ENCODE measurements around the gene OR5AR1. TPM values are rescaled to one million over a fixed set of nuclear protein-coding genes. Genes with fewer than 3 reads are reported as not detected.

Gene OR5AR1
- total RNA-seq, 2 donors from 2014 or later, result not detected

DNA sequence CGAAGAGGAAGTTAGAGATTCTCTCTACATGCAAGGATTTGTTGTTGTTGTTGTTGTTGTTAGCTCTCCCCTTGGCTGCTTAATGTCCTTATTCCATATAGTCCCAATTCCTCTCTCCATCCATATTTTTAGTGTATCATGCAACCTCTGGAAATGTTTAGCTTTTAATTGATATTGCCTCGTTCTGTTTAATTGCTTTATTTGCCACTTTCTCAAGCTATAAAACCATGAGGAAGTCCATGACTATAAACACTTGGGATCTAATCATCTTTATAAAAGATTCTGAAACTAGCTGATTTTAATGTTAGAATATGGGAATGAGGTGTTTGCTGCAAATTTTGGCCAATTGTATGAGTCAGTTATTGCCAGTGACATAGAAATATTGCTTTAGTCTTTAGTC is 29.9 kb downstream of the OR5AR1 start:
- H3K9me3 ChIP-seq, result no peaks in the 10 kb centered on the region
- H3K4me1 ChIP-seq (ENCODE audit: control insufficient read depth in 1 of 2, low read depth in 2 of 2), result no peaks in the 10 kb centered on the region
- ATAC-seq (ENCODE audit: insufficient number of reproducible peaks, low FRiP score, low read depth) (no peak), DNase-seq (ENCODE audit: low spot score) (no peak)
- no peaks in the 10 kb centered on the region for H3K36me3 ChIP-seq
- no peak overlapping the region for H3K4me3 ChIP-seq
- no peak overlapping the region for H3K27ac ChIP-seq
- H3K27me3 ChIP-seq (replicated peaks; ENCODE audit: insufficient read depth), result no peaks in the 10 kb centered on the region
- TF ChIP-seq, protein P1, sequence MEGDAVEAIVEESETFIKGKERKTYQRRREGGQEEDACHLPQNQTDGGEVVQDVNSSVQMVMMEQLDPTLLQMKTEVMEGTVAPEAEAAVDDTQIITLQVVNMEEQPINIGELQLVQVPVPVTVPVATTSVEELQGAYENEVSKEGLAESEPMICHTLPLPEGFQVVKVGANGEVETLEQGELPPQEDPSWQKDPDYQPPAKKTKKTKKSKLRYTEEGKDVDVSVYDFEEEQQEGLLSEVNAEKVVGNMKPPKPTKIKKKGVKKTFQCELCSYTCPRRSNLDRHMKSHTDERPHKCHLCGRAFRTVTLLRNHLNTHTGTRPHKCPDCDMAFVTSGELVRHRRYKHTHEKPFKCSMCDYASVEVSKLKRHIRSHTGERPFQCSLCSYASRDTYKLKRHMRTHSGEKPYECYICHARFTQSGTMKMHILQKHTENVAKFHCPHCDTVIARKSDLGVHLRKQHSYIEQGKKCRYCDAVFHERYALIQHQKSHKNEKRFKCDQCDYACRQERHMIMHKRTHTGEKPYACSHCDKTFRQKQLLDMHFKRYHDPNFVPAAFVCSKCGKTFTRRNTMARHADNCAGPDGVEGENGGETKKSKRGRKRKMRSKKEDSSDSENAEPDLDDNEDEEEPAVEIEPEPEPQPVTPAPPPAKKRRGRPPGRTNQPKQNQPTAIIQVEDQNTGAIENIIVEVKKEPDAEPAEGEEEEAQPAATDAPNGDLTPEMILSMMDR (IDR thresholded peaks at IDR 0.05), result no peak

DNA sequence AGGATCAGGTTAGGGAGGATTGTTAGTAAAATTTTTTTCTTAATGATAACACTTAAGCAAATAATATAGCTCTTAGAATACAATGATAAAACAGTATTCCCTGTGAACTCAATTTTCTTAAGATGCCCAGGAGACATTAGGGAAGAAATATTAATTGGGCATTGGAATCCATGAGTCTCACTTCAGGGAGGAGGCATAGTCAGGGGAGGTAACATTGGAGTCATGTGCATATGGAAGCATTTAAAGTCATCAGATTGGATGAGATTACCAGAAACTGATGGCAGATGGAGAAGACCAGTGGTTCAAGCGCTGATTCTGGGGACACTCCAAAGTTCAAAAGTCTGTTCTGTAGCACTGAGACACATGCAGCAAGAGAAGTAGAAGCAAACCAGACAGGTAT is 35.3 kb downstream of the OR5AR1 start, which contains the start of gene OR9G1:
TSS of gene OR9G1 (plus strand) at position 301 of the 400 bp plus-strand sequence. CDS start 1,293 bp downstream, outside the sequence.
- Histone ChIP-seq H3K36me3 (no peaks in the 10 kb centered on the region), H3K4me1 (ENCODE audit: control insufficient read depth in 1 of 2, low read depth in 2 of 2) (no peaks in the 10 kb centered on the region), H3K27ac (no peak within 1 kb of the TSS), H3K9me3 (no peaks in the 10 kb centered on the region), H3K27me3 (replicated peaks; ENCODE audit: insufficient read depth) (no peaks in the 10 kb centered on the region), H3K4me3 (no peak within 1 kb of the TSS)
- TF ChIP-seq, protein P1 (IDR thresholded peaks at IDR 0.05), result no peak
- DNase-seq (ENCODE audit: low spot score) (no peak), ATAC-seq (ENCODE audit: insufficient number of reproducible peaks, low FRiP score, low read depth) (no peak)

DNA sequence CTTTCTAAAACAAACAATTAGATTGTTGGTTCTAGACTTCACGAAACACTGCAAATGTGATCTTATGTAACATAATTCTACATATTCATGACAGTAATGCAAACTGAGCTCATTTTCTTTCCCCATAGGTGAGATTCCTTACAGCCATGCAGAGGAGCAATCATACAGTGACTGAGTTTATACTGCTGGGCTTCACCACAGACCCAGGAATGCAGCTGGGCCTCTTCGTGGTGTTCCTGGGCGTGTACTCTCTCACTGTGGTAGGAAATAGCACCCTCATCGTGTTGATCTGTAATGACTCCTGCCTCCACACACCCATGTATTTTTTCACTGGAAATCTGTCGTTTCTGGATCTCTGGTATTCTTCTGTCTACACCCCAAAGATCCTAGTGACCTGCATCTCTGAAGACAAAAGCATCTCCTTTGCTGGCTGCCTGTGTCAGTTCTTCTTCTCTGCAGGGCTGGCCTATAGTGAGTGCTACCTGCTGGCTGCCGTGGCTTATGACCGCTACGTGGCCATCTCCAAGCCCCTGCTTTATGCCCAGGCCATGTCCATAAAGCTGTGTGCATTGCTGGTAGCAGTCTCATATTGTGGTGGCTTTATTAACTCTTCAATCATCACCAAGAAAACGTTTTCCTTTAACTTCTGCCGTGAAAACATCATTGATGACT is 36.9 kb downstream of the OR5AR1 start:
- Histone ChIP-seq H3K9me3 (no peaks in the 10 kb centered on the region), H3K4me3 (no peak overlapping the region), H3K27me3 (replicated peaks; ENCODE audit: insufficient read depth) (no peaks in the 10 kb centered on the region), H3K27ac (no peak overlapping the region), H3K36me3 (no peaks in the 10 kb centered on the region), H3K4me1 (ENCODE audit: control insufficient read depth in 1 of 2, low read depth in 2 of 2) (no peaks in the 10 kb centered on the region)
- DNase-seq (ENCODE audit: low spot score) (no peak), ATAC-seq (ENCODE audit: insufficient number of reproducible peaks, low FRiP score, low read depth) (no peak)
- TF ChIP-seq, protein P1 (IDR thresholded peaks at IDR 0.05), result no peak

DNA sequence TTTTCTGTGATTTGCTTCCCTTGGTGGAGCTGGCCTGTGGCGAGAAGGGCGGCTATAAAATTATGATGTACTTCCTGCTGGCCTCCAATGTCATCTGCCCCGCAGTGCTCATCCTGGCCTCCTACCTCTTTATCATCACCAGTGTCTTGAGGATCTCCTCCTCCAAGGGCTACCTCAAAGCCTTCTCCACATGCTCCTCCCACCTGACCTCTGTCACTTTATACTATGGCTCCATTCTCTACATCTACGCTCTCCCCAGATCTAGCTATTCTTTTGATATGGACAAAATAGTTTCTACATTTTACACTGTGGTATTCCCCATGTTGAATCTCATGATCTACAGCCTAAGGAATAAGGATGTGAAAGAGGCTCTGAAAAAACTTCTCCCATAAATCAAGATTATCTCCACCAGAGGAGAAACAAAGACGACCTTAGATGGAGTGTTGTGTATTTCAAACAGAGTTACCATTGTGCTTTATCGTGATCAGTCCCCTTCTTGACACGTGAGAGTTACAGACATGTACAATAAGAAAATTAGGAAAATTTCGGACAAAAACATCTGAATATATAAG is 37.5 kb downstream of the OR5AR1 start:
- no peak overlapping the region for H3K4me3 ChIP-seq
- no peaks in the 10 kb centered on the region for H3K36me3 ChIP-seq
- H3K27me3 ChIP-seq (replicated peaks; ENCODE audit: insufficient read depth), result no peaks in the 10 kb centered on the region
- no peaks in the 10 kb centered on the region for H3K4me1 ChIP-seq (ENCODE audit: control insufficient read depth in 1 of 2, low read depth in 2 of 2)
- TF ChIP-seq, protein P1 (IDR thresholded peaks at IDR 0.05), result no peak
- no peaks in the 10 kb centered on the region for H3K9me3 ChIP-seq
- DNase-seq (ENCODE audit: low spot score), result no peak
- H3K27ac ChIP-seq, result no peak overlapping the region
- ATAC-seq (ENCODE audit: insufficient number of reproducible peaks, low FRiP score, low read depth), result no peak

DNA sequence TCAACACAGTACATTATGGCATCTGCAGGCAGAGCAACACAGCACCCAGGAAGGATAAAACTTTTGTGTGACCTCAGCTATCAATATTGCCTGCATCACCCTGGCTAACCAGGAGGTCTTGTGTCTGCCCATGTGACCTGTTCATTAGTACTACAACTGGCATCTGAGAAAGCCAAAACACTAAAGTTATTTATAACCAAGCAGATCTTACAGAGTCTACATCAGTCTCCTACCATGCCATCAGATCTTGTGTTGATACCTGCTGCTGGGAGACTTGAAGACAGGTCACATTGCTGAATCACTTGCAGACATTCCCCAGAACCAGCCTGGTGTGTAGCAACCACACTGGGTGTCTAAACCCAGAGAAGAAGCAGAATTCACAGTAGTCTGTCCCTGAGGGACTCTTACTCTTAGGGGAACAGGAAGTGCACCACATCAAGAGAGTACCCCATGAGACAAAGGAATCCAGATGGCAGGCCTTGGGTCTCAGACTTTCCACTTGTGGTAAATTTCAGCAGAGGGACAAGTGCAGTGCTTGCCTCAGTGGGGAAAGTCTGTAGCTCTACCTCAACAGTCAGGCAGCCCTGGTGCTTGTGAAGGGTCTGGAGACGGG is 42.4 kb downstream of the OR5AR1 start:
- Histone ChIP-seq H3K36me3 (no peaks in the 10 kb centered on the region), H3K27ac (no peak overlapping the region), H3K4me1 (ENCODE audit: control insufficient read depth in 1 of 2, low read depth in 2 of 2) (no peaks in the 10 kb centered on the region), H3K4me3 (no peak overlapping the region), H3K27me3 (replicated peaks; ENCODE audit: insufficient read depth) (no peaks in the 10 kb centered on the region), H3K9me3 (no peaks in the 10 kb centered on the region)
- TF ChIP-seq, protein P1 (IDR thresholded peaks at IDR 0.05), result no peak
- DNase-seq (ENCODE audit: low spot score) (no peak), ATAC-seq (ENCODE audit: insufficient number of reproducible peaks, low FRiP score, low read depth) (no peak)

Measured in thoracic aorta (tissue), 2 donors.